Measurements from ENCODE around the gene MSH2. TPM values are rescaled to one million over a fixed set of nuclear protein-coding genes. Genes with fewer than 3 reads are reported as not detected.
"Not testable (repeated sequence)": the region's sequence is repeated elsewhere in the genome, so short reads cannot be mapped to it uniquely, and the experiment has no call there.

The MSH2 gene
- total RNA-seq, 1 donor from 2014 or later, result 38.1 TPM

GRCh38 chr2:47437287-47437686, 34.3 kb downstream of the MSH2 start:
- H3K4me3 ChIP-seq (ENCODE audit: low read depth, low read length), result no peak overlapping the region
- DNase-seq (ENCODE audit: low read depth), result no peak
- peak; percentile 53 for TF ChIP-seq CTCF (conservative IDR thresholded peaks at IDR 0.05; ENCODE audit: low read depth, low read length)

GRCh38 chr2:47438106-47438505, 35.1 kb downstream of the MSH2 start:
- DNase-seq (ENCODE audit: low read depth), result no peak

GRCh38 chr2:47438783-47439182, 35.8 kb downstream of the MSH2 start:
- DNase-seq (ENCODE audit: low read depth), result no peak
- no peak overlapping the region for H3K4me3 ChIP-seq (ENCODE audit: low read depth, low read length)
- no peak for TF ChIP-seq CTCF (conservative IDR thresholded peaks at IDR 0.05; ENCODE audit: low read depth, low read length)

More at GRCh38 chr2:47438106-47438505, 35.1 kb downstream of the MSH2 start:
- no peak overlapping the region for H3K4me3 ChIP-seq (ENCODE audit: low read depth, low read length)
- no peak for TF ChIP-seq CTCF (conservative IDR thresholded peaks at IDR 0.05; ENCODE audit: low read depth, low read length)

DNA sequence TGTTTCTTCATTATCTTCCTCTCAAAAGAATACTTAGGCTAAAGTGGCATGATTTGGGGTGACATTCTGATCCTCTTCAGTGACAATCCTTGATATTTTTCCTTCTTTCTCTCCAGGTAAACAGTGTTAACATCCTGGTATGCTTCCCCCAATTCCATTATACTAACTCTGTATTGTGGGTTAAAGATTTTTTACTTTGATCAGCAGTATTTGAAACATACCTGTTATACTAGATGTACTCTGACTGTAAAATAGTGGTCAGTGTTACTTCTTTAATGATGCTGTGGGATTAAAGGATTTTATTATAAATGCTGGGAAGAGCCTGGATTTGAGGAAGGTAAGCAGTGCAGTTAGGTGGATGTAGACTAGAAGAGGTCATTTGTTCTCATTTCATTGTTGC, 48.8 kb downstream of the MSH2 start:
- DNase-seq (ENCODE audit: low read depth), result no peak
- TF ChIP-seq CTCF (conservative IDR thresholded peaks at IDR 0.05; ENCODE audit: low read depth, low read length), result no peak
- H3K4me3 ChIP-seq (ENCODE audit: low read depth, low read length), result no peak overlapping the region

- no peak for DNase-seq (ENCODE audit: low read depth)
- no peak for TF ChIP-seq CTCF (conservative IDR thresholded peaks at IDR 0.05; ENCODE audit: low read depth, low read length)
- no peak overlapping the region for H3K4me3 ChIP-seq (ENCODE audit: low read depth, low read length)
Measured at GRCh38 chr2:47452761-47453160, 49.8 kb downstream of the MSH2 start.

- not testable (repeated sequence) for H3K4me3 ChIP-seq (ENCODE audit: low read depth, low read length); DNase-seq (ENCODE audit: low read depth)
Measured at GRCh38 chr2:47454818-47455217, 51.9 kb downstream of the MSH2 start.

GRCh38 chr2:47455411-47455810, 52.5 kb downstream of the MSH2 start:
- H3K4me3 ChIP-seq (ENCODE audit: low read depth, low read length), result no peak overlapping the region
- TF ChIP-seq CTCF (conservative IDR thresholded peaks at IDR 0.05; ENCODE audit: low read depth, low read length), result no peak
- DNase-seq (ENCODE audit: low read depth), result no peak

DNA sequence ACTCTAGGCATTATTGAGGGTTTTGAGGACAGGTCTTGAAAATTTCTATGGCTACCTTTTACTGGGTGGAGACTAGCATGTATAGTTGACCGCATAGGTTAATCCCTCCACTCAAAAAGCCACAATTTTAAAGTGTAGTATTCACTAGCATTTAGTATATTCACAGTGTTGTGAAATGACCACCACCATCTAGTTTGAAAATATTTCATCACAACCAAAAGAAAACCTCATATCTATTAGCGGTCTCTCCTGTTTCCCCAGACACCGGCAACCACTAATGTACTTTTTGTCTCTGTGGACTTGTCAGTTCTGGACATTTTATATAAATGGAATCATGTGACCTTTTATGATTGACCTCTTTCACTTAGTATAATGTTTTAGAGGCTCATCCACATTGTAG, 53.9 kb downstream of the MSH2 start:
- no peak for DNase-seq (ENCODE audit: low read depth)
- no peak for TF ChIP-seq CTCF (conservative IDR thresholded peaks at IDR 0.05; ENCODE audit: low read depth, low read length)
- no peak overlapping the region for H3K4me3 ChIP-seq (ENCODE audit: low read depth, low read length)
